Left lung (tissue), 10 donors: ENCODE data around the gene RAB6B. TPM values are rescaled to one million over a fixed set of nuclear protein-coding genes. Genes with fewer than 3 reads are reported as not detected.

Experiments used
- ATAC-seq: fragments of 200-7000 bp; cut with Tn5 transposase; one replicate; pipeline ENCODE4 v1.9.1; 2020; ENCODE audit warnings: moderate library complexity
- DNase-seq, 4 donors: peaks; one replicate each; pipeline ENCODE4 v3.0.0-alpha.2; 2013 to 2020
- H3K27ac ChIP-seq, 2 donors: fragments of 200-600 bp; sonication (generic) in 1 of 2; one replicate each; pipeline versions ENCODE4 v1.5.0 to v1.8.0; 2020 to 2021
- H3K27me3 ChIP-seq, 2 donors: fragments of 200-600 bp; sonication (generic) in 1 of 2; one replicate each; pipeline versions ENCODE4 v1.5.0 to v1.8.0; 2020 to 2021
- H3K36me3 ChIP-seq, 2 donors: fragments of 200-600 bp; sonication (generic) in 1 of 2; one replicate each; pipeline versions ENCODE4 v1.5.0 to v1.8.0; 2020 to 2021
- H3K4me1 ChIP-seq, 2 donors: fragments of 200-600 bp; one replicate each; pipeline ENCODE4 v1.8.0; 2021
- H3K4me3 ChIP-seq, 2 donors: fragments of 200-600 bp; sonication (generic) in 1 of 2; one replicate each; pipeline versions ENCODE4 v1.5.0 to v1.8.0; 2020 to 2021; ENCODE audit warnings: mild to moderate bottlenecking in 1 of 2
- H3K9me3 ChIP-seq, 2 donors: fragments of 200-600 bp; sonication (generic) in 1 of 2; one replicate each; pipeline versions ENCODE4 v1.5.0 to v1.8.0; 2020 to 2021
- CTCF ChIP-seq, 2 donors: fragments of 200-600 bp; sonication (generic) in 1 of 2; IDR thresholded peaks; one replicate each; pipeline versions ENCODE4 v1.5.0 to v1.8.0; 2021; ENCODE audit warnings: antibody characterized with exemption in 2 of 2
- intact Hi-C, 2 donors: fragments of 100-400 bp; cut with DNase I; formaldehyde crosslinking; loops; one replicate each; pipeline versions ENCODE4 v1.11.2 to v1.14.2; 2022
- polyA plus RNA-seq, 6 donors: library from polyadenylated mRNA; unstranded; fragments of 120-200 nt; gene quantifications; one replicate each; pipeline ENCODE4 v1.2.1, GENCODE V29; 2013; ENCODE audit not compliant: insufficient read length in 6 of 6
- total RNA-seq, 2 donors: library from RNA; stranded (reverse); fragmentation: NEBNext Ultra II Directional; extraction: Animal tissue kit (Norgen Biotek cat#: 25700); gene quantifications; one replicate each; pipeline ENCODE4 v1.2.1, GENCODE V29; 2021
- donor health status: DM: no; HTN: yes; CAD: no.
- donor health status: DM: no; HTN: no; CAD: no.

The RAB6B gene
- total and polyA plus RNA-seq, 8 donors, result 3.7 to 11.4 (median 6.1) TPM

- DNase-seq (no peak), ATAC-seq (no peak)
- Histone ChIP-seq H3K27me3 (no peaks in the 10 kb centered on the region), H3K36me3 (no peaks in the 10 kb centered on the region), H3K27ac (no peak overlapping the region), H3K4me3 (no peak overlapping the region), H3K4me1 (no peaks in the 10 kb centered on the region), H3K9me3 (no peaks in the 10 kb centered on the region)
- no peak for TF ChIP-seq CTCF (IDR thresholded peaks at IDR 0.05)
- intact Hi-C loops, result no loop called here
Measured at GRCh38 chr3:133863911-133864310, 31.8 kb downstream of the RAB6B start.

GRCh38 chr3:133862161-133862560, 33.5 kb downstream of the RAB6B start:
- Histone ChIP-seq H3K4me1 (no peaks in the 10 kb centered on the region), H3K9me3 (no peaks in the 10 kb centered on the region), H3K4me3 (no peak overlapping the region), H3K27ac (no peak overlapping the region), H3K27me3 (no peaks in the 10 kb centered on the region), H3K36me3 (no peaks in the 10 kb centered on the region)
- DNase-seq (no peak), ATAC-seq (no peak)
- intact Hi-C loops, result no loop called here
- TF ChIP-seq CTCF (IDR thresholded peaks at IDR 0.05), result no peak

GRCh38 chr3:133860519-133860918, 35.2 kb downstream of the RAB6B start:
- Histone ChIP-seq H3K4me1 (no peaks in the 10 kb centered on the region), H3K27ac (no peak overlapping the region), H3K4me3 (no peak overlapping the region), H3K36me3 (no peaks in the 10 kb centered on the region), H3K27me3 (no peaks in the 10 kb centered on the region), H3K9me3 (no peaks in the 10 kb centered on the region)
- intact Hi-C loops, result no loop called here
- no peak for DNase-seq
- no peak for ATAC-seq
- no peak for TF ChIP-seq CTCF (IDR thresholded peaks at IDR 0.05)

- no peaks in the 10 kb centered on the region for H3K4me1 ChIP-seq
- H3K36me3 ChIP-seq, result no peaks in the 10 kb centered on the region
- no peak for TF ChIP-seq CTCF (IDR thresholded peaks at IDR 0.05)
- DNase-seq (no peak), ATAC-seq (no peak)
- no peaks in the 10 kb centered on the region for H3K9me3 ChIP-seq
- intact Hi-C loops, result no loop called here
- H3K27ac ChIP-seq, result no peak overlapping the region
- no peaks in the 10 kb centered on the region for H3K27me3 ChIP-seq
- H3K4me3 ChIP-seq, result no peak overlapping the region
Measured at GRCh38 chr3:133859381-133860234, 36.1 kb downstream of the RAB6B start.

- Histone ChIP-seq H3K4me1 (no peaks in the 10 kb centered on the region), H3K27ac (no peak overlapping the region), H3K4me3 (no peak overlapping the region), H3K27me3 (no peaks in the 10 kb centered on the region), H3K9me3 (no peaks in the 10 kb centered on the region), H3K36me3 (no peaks in the 10 kb centered on the region)
- DNase-seq, result no peak
- no peak for ATAC-seq
- intact Hi-C loops, result no loop called here
- no peak for TF ChIP-seq CTCF (IDR thresholded peaks at IDR 0.05)
Measured at GRCh38 chr3:133857767-133858166, 37.9 kb downstream of the RAB6B start.
